HepG2 (cell line): ENCODE results near the gene PAPPA. TPM values are rescaled to one million over a fixed set of nuclear protein-coding genes. Genes with fewer than 3 reads are reported as not detected.

Experiments
- ATAC-seq: fragments of 200-7000 bp; cut with Tn5 transposase; 3 replicates; pipeline ENCODE4 v1.9.1; 2020; ENCODE audit warnings: mild to moderate bottlenecking, moderate library complexity
- BruUV-seq: library from RNA; stranded (reverse); fragments of 400-500 nt; replicated peaks from 2 replicates; lab custom pipeline; 2021; lab: Mats Ljungman, UMichigan
- CTCF ChIA-PET: fragments of 300-600 bp; formaldehyde crosslinking; extraction: SDS; loops from one replicate; lab custom pipeline; 2021; ENCODE audit warnings: low total read pairs, inconsistent platforms, low intra/inter-chr PET ratio; lab: Yijun Ruan, JAX
- POLR2A ChIA-PET: fragments of 350-600 bp; sonication (Branson Sonifier 250); formaldehyde crosslinking; loops from one replicate; lab custom pipeline; 2020; ENCODE audit warnings: antibody characterized with exemption, inconsistent platforms; lab: Yijun Ruan, JAX
- DNase-seq: peaks from one replicate; pipeline ENCODE4 v3.0.0-alpha.2; 2015; ENCODE audit warnings: low spot score
- FAIRE-seq: peaks from 3 replicates; lab custom pipeline; 2011; peaks lifted over from hg19 to GRCh38; lab: Jason Lieb, UNC
- H2AFZ ChIP-seq: one replicate; pipeline ENCODE4 v1.6.1; 2011; ENCODE audit warnings: low read length, inconsistent platforms
- H3K27ac ChIP-seq: fragments of 300-600 bp; 3 replicates; pipeline ENCODE4 v1.8.0; 2011; ENCODE audit warnings: mixed run types, mild to moderate bottlenecking, mixed read lengths, low read length, inconsistent platforms; ENCODE audit not compliant: insufficient read depth; ENCODE audit errors: extremely low read length
- H3K27me3 ChIP-seq, 2 experiments: fragments of 200-600 bp in 1 of 2; 2 replicates in 1 of 2; 3 replicates in 1 of 2; pipeline versions ENCODE4 v1.6.0 to v1.8.0; 2011; ENCODE audit warnings: low read length in 2 of 2, mild to moderate bottlenecking in 2 of 2, moderate library complexity in 2 of 2, inconsistent platforms in 1 of 2; ENCODE audit not compliant: insufficient read depth in 2 of 2, control insufficient read depth in 1 of 2
- H3K36me3 ChIP-seq, 2 experiments: fragments of 200-600 bp in 1 of 2; replicated peaks in 1 of 2; 2 replicates in 1 of 2; 3 replicates in 1 of 2; pipeline versions ENCODE4 v1.5.1 to v1.8.0; 2011; ENCODE audit warnings: low read length in 2 of 2, inconsistent platforms in 1 of 2; ENCODE audit not compliant: insufficient read depth in 2 of 2, control insufficient read depth in 1 of 2
- H3K4me1 ChIP-seq: 2 replicates; pipeline ENCODE4 v1.5.1; 2012; ENCODE audit warnings: low read length, inconsistent platforms; ENCODE audit not compliant: insufficient read depth
- H3K4me2 ChIP-seq: 2 replicates; pipeline ENCODE4 v1.6.0; 2011; ENCODE audit warnings: low read depth, low read length, inconsistent platforms
- H3K4me3 ChIP-seq, 3 experiments: fragments of 200-600 bp in 1 of 3; sonication (generic), shearing (Covaris generic) in 1 of 3; replicated peaks in 1 of 3; 2 replicates each; pipeline ENCODE4 v1.5.1; 2011 to 2016; ENCODE audit warnings: low read length in 3 of 3, inconsistent platforms in 2 of 3, low read depth in 2 of 3, mild to moderate bottlenecking in 2 of 3, control low read depth in 1 of 3, mixed read lengths in 1 of 3; ENCODE audit not compliant: insufficient read depth in 1 of 3
- H3K79me2 ChIP-seq: one replicate; pipeline ENCODE4 v1.6.1; 2011; ENCODE audit warnings: low read length, inconsistent platforms; ENCODE audit not compliant: insufficient read depth
- H3K9ac ChIP-seq: 2 replicates; pipeline ENCODE4 v1.6.0; 2011; ENCODE audit warnings: mild to moderate bottlenecking, low read depth, low read length, inconsistent platforms; ENCODE audit not compliant: insufficient read depth
- H3K9me3 ChIP-seq: 2 replicates; pipeline ENCODE4 v1.5.1; 2012; ENCODE audit warnings: mild to moderate bottlenecking, low read length
- H4K20me1 ChIP-seq: 2 replicates; pipeline ENCODE4 v1.6.0; 2011; ENCODE audit warnings: inconsistent platforms, mild to moderate bottlenecking, low read length, moderate library complexity; ENCODE audit not compliant: insufficient read depth
- ATM ChIP-seq: fragments of 450-650 bp; IDR thresholded peaks from 2 replicates; pipeline ENCODE4 v1.7.1; 2017; ENCODE audit warnings: mild to moderate bottlenecking, borderline replicate concordance
- CBX1 ChIP-seq: IDR thresholded peaks from one replicate; pipeline ENCODE4 v1.6.1; 2016; ENCODE audit warnings: antibody characterized with exemption, low read depth
- CREM ChIP-seq, 2 experiments: sonication (generic) in 1 of 2; formaldehyde crosslinking in 1 of 2; IDR thresholded peaks; 2 replicates each; pipeline versions ENCODE4 v1.4.0 to v1.6.1; 2016 to 2020; ENCODE audit warnings: antibody characterized with exemption in 1 of 2, mild to moderate bottlenecking in 1 of 2, missing genetic modification reagents in 1 of 2
- FOXK2 ChIP-seq: fragments of 450-650 bp; IDR thresholded peaks from 2 replicates; pipeline ENCODE4 v1.6.1; 2016
- GABPA ChIP-seq, 2 experiments: IDR thresholded peaks; 2 replicates each; pipeline ENCODE4 v1.6.1; 2011 to 2016; ENCODE audit warnings: low read depth in 2 of 2, low read length in 1 of 2, missing biosample characterization in 1 of 2, missing genetic modification characterization in 1 of 2
- PBX2 ChIP-seq: IDR thresholded peaks from 2 replicates; pipeline ENCODE4 v1.6.1; 2016; ENCODE audit warnings: control low read depth
- PHF21A ChIP-seq: sonication (generic); formaldehyde crosslinking; IDR thresholded peaks from 2 replicates; pipeline ENCODE4 v1.5.0; 2020; ENCODE audit warnings: mild to moderate bottlenecking, missing genetic modification reagents
- RELA ChIP-seq: sonication (generic); formaldehyde crosslinking; IDR thresholded peaks from 2 replicates; pipeline ENCODE4 v1.4.0; 2020; ENCODE audit warnings: missing genetic modification reagents
- SALL1 ChIP-seq: sonication (generic); formaldehyde crosslinking; IDR thresholded peaks from 2 replicates; pipeline ENCODE4 v1.8.0; 2022; ENCODE audit warnings: mild to moderate bottlenecking, missing genetic modification reagents
- SSRP1 ChIP-seq: IDR thresholded peaks from 2 replicates; pipeline ENCODE4 v1.6.1; 2016; ENCODE audit warnings: control low read depth
- ZHX2 ChIP-seq, 2 experiments: sonication (generic) in 1 of 2; formaldehyde crosslinking in 1 of 2; IDR thresholded peaks; 2 replicates each; pipeline versions ENCODE4 v1.6.1 to v1.9.0; 2014 to 2022; ENCODE audit warnings: antibody characterized with exemption in 1 of 2, borderline replicate concordance in 1 of 2, inconsistent platforms in 1 of 2, low read depth in 1 of 2, missing genetic modification reagents in 1 of 2
- ZNF251 ChIP-seq: sonication (generic); formaldehyde crosslinking; IDR thresholded peaks from 2 replicates; pipeline ENCODE4 v1.9.0; 2021; ENCODE audit warnings: mild to moderate bottlenecking, missing genetic modification reagents
- ZNF326 ChIP-seq: sonication (generic); formaldehyde crosslinking; IDR thresholded peaks from 2 replicates; pipeline ENCODE4 v1.4.0; 2020; ENCODE audit warnings: missing genetic modification reagents, borderline replicate concordance
- WGBS: methylation state at CpG from one replicate; pipeline ENCODE4 v1.1.6; 2017; ENCODE audit warnings: low lambda C conversion rate; 5-methylcytosine and 5-hydroxymethylcytosine counted together
- in situ Hi-C: cut with HindIII; loops from 2 replicates; pipeline ENCODE4 v1.10.0; 2017; ENCODE audit warnings: low pct_unique_long_range_greater_than_20kb; ENCODE audit not compliant: extremely low pct_ligation_motif_present
- intact Hi-C: fragments of 100-400 bp; cut with micrococcal nuclease; formaldehyde crosslinking; loops from one replicate; pipeline ENCODE4 v1.10.0; 2022; ENCODE audit not compliant: unreplicated experiment
- polyA plus RNA-seq, 8 experiments: library from polyadenylated mRNA; depleted of rRNA in 3 of 8; stranded (reverse) in 7 of 8; unstranded in 1 of 8; fragments of >200 nt; fragmentation: Illumina TruSeq in 4 of 8; extraction: Trizol in 4 of 8; gene quantifications; 2 replicates each; pipeline versions ENCODE4 v1.2.1 to v1.2.3, GENCODE V29; 2011 to 2016; ENCODE audit warnings: low read depth in 4 of 8, missing spikeins in 1 of 8, mixed read lengths in 1 of 8; ENCODE audit not compliant: insufficient read depth in 1 of 8
- total RNA-seq, 5 experiments: library from RNA; depleted of rRNA; stranded (reverse); fragments of >200 nt; fragmentation: Illumina TruSeq; extraction: Trizol; gene quantifications; 2 replicates each; pipeline ENCODE4 v1.2.3, GENCODE V29; 2016; ENCODE audit warnings: low read depth in 1 of 5

The PAPPA gene
- total and polyA plus RNA-seq, 2 of the 13 experiments (the other 11 are each of a cell fraction or from before 2014, with no cell fraction given) = 0.09 to 0.11 TPM

GRCh38 chr9:116387934-116388698, 234.5 kb downstream of the PAPPA start (continued):
- TF ChIP-seq ZHX2 (IDR thresholded peaks at IDR 0.05; ENCODE audit: low read depth) (no peak), ZHX2 (CRISPR knock-in tag; IDR thresholded peaks at IDR 0.05; ENCODE audit: borderline replicate concordance) (no peak), CBX1 (no peak), PHF21A (no peak)

GRCh38 chr9:116389541-116390302, 236.1 kb downstream of the PAPPA start:
- in situ Hi-C loops = no loop called here
- no peaks in the 10 kb centered on the region for H4K20me1 ChIP-seq
- TF ChIP-seq ZNF326 (no peak), SALL1 (CRISPR knock-in tag) (no peak), GABPA (IDR thresholded peaks at IDR 0.05; ENCODE audit: low read depth, low read length) (no peak), GABPA (CRISPR knock-in tag; IDR thresholded peaks at IDR 0.05; ENCODE audit: low read depth) (no peak), FOXK2 (no peak), SSRP1 (CRISPR knock-in tag) (no peak), ZNF251 (CRISPR knock-in tag) (no peak), PBX2 (CRISPR knock-in tag) (no peak), CREM (IDR thresholded peaks at IDR 0.05) (no peak), CREM (CRISPR knock-in tag; IDR thresholded peaks at IDR 0.05) (no peak), ATM (no peak), RELA (CRISPR knock-in tag) (no peak)

More at GRCh38 chr9:116389541-116390302, 236.1 kb downstream of the PAPPA start:
- DNase-seq (no peak), ATAC-seq (no peak), FAIRE-seq (no peak)
- no peaks in the 10 kb centered on the region for H3K4me1 ChIP-seq
- H3K4me3 ChIP-seq = no peak overlapping the region
- no peaks in the 10 kb centered on the region for H3K79me2 ChIP-seq
- no peak overlapping the region for H3K4me2 ChIP-seq
- intact Hi-C loops = no loop called here
- ChIA-PET POLR2A (no interaction called here), CTCF (no interaction called here)
- no peak overlapping the region for H3K9ac ChIP-seq
- no peaks in the 10 kb centered on the region for H3K36me3 ChIP-seq
- no peak overlapping the region for H3K27ac ChIP-seq
- 90% methylated on average over 1 of the region's 1 CpG for WGBS
- no peaks in the 10 kb centered on the region for H3K9me3 ChIP-seq
- no peaks in the 10 kb centered on the region for H3K27me3 ChIP-seq
- BruUV-seq = no TSS peak
- no peak overlapping the region for H2AFZ ChIP-seq
